Measurements from ENCODE around the gene NMB.
A peak's percentile ranks its signal among the peaks of the same experiment; 100 is the strongest.
"Not testable (repeated sequence)": the region's sequence is repeated elsewhere in the genome, so short reads cannot be mapped to it uniquely, and the experiment has no call there.

The NMB gene

DNA sequence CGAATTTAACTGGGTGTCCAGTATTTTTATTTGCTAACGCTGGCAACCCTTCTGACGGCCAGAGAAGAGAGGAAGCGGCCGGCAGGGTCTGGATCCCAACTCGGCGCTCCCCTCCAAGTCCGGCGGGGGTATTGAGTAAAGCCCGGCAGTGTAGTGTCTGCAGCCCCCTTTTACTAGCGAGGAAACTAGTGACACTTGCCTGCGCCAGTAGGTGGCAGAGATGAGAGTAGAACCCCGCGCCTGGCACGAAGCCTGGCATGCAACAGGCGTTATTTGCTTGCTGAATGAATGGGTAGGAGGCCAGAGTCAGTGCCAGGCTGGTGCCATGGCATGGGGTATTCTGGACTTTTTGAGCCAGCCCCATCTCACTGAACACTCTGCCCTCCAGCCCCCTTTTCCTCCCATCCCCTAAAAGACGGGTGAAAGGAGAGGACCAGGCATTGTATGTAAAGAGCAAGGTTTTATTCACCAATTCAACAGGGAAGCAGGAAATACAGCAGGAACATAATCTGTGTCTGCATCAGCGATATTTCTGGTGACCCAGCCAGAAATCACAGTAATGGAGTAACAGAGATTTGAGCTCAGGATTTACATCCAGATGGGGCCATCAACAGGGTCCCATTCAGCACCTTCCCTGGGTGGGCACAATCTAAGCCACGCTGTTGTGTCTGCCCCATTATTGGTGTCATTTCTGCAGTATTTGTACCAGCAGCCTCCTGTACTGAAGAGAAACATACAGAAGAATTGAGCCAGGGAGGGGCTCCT, 3.1 kb downstream of the NMB start:
- peak; percentile 48 to 53 for ATAC-seq

DNA sequence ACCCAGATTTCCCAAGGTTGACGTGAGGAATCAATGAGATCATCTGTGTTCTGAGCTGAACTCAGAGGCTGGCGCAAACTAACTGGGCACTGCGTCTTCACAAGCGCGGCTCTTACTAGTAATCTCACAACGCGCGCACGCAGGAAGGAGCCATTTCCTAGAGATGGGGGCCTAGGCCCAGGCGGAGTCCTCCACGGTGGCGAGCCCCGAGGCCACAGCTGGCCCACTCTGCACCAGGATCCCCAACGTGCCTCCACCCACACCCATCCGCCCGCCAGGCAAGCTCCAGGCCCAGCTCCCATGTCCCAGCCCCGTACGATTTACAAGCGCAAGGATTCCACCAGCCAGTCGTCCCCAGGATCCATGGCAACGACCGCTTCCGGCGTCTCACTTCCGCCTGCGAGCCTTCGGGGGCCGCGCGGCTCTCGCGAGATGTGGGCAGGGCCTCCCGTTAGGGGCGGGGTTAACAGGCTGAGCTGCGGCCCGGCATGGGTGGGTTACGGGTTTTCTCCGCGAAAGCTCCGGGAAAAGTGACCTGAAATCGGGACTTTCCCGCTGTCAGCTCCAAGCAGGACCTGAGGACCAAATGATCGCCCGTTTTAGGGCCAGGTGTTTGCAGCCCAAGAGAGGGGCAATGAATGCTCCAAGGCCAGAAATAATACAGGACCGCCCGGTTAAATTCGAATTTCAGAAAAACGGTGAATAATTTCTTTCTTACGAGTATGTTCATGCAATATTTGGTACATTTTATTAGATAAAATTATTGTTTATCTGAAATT, 3.9 kb downstream of the NMB start, which contains the start of gene WDR73:
Gene WDR73 (minus strand): TSS at position 374 of the 779 bp plus-strand sequence. CDS start 9 bp downstream, at position 365.
- peak; percentile 79 to 81 for ATAC-seq

DNA sequence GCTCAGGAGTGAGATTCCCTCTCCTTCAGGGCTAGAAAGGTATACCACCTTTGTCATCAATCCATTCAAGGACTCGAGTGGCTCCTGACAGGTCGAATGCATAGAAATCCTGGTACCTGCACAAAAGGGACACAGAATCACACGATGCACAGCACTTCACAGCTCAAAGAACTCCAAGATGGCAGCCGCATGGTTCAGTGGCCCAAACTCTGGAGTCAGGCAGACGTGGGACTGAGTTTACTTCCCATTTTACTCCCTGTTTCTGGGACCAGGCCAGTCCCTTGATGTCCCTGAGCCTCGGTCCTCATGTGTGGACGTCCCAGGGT, 4.5 kb downstream of the NMB start:
- no peak for ATAC-seq

DNA sequence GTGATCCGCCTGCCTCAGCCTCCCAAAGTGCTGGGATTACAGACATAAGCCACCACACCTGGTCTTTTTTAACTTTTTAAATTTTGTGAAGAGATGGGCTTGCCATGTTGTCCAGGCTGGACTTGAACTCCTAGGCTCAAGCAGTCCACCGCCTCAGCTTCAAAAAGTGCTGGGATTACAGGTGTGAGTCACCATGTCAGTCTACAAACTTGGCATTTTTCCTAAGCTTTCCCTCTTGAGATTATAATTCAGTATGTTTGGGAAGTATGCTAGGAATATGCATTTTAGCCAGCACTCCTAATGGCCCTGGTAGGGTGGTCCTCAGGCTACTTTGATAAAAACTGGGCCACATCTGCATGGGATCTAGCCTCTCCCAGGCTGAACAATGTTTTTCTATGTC, 8.3 kb downstream of the NMB start:
- no peak for ATAC-seq

DNA sequence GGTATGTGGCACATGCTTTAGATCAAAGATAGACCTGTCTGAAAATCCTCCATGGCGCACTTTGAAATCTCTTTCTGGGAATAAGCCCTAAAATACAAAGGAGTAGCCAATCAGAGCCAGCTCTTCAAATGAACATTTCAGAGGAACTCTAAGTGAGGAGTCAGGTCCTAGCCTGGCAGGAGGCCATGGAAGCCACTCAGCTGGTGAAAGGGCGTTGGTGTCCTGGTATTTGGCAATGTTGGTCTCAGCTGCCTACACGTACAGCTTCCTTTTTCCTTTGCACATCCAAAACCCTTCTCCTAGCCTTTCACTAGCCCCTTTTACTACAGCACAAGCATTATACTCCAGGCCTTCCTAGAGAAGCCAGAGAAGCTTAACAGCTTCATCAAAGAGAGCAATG, 9.5 kb downstream of the NMB start:
- no peak for ATAC-seq

DNA sequence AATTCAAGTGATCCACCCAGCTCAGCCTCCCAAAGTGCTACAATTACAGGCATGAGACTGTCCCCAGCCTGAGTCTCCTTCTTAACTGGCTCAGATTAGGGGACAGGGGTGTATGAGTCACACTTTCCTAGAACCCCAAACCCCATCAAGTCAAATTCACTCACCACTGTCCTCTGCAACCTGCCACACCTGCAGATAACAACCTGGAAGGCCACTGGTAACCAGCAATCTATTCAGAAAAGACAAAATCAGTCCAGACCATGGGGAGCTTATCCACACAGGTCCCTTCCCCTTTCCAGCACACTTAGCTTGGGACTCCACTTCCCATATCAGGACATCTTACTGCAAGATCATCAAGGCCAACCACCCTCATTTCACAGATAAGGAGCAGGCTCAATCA, 10.3 kb downstream of the NMB start:
- ATAC-seq = no peak

DNA sequence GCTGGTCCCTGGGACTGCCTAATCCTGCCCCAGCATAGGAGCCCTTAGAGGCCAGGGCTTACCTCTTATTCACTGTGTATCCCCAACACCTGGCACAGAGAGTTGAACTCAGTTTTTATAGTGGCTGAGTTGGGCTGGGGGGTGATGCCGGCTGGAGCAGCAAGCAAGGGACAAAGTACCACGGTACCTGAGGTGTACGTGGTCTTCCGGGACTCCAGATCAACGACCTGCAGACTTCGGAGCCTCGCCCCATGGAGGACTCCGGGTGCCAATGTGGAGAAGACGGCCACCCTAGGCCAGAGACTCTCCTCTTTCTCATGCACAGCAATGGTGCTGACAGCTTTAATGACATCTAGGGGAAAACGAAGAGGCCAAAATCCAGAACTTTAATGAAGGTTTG, 12.0 kb downstream of the NMB start:
- no peak for ATAC-seq

DNA sequence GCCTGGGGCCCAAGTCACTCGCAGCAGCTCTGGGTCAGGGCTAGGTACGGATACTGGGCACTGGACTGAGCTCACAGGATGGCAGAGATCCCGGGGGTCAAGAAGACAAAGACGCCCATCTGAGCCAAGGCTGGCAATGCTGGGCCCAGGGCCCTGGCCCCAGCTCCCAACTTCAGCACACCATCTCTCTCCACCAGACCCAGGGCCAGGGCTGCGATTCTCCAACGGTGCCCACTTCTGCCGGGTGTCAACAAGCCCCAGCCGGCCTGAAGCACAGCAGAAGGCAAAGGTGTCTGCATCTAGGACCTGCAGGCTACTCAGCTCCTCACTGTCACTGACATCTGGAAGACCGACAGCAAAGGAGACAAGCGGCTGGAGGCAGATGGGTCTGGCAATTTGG, 12.5 kb downstream of the NMB start:
- ATAC-seq = no peak

DNA sequence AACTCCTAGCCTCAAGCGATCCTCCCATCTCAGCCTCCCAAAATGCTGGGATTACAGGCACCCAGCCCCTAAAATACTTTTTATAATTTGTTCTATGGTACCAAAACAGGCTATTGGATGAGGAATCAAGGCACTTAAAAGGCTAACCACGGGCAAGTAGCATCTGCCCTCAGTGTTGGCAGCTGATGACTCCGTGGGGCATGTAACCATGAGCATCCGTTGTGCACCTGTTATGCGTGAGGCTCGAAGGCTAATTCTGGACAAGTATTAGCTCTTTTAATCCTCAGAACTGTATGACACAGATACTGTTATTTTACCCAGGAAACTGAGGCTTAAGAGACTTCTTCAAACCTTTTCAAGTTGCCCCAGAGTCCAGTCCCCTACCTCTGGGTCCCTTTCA, 14.2 kb downstream of the NMB start:
- no peak for ATAC-seq

DNA sequence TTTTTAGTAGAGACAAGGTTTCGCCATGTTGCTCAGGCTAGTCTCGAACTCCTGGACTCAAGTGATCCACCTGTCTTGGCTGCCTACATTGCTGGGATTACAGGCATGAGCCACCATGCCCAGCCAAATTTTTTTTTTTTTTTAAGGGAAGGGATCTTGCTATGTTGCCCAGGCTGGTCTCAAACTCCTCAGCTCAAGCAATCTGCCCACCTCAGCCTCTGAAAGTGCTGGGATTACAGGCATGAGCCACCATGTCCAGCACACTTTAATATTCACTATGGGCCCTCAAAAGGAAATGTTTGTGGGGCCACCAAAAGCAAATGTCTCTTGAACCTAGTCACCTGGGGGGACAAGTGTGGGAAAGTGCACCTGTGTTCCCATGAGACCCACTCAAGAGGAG, 15.4 kb downstream of the NMB start:
- not testable (repeated sequence) for ATAC-seq

DNA sequence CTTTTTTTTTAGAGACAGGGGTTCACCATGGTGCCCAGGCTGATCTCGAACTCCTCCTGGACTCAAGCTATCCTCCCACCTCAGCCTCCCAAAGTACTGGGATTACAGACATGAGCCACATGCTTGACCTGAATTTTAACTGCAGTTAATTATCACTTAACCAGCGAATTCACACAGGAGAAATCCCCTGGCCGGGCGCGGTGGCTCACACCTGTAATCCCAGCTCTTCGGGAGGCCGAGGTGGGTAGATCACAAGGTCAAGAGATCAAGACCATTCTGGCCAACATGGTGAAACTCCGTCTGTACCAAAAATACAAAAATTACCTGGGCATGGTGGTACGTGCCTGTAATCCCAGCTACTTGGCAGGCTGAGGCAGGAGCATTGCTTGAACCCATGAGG, 16.1 kb downstream of the NMB start:
- not testable (repeated sequence) for ATAC-seq

DNA sequence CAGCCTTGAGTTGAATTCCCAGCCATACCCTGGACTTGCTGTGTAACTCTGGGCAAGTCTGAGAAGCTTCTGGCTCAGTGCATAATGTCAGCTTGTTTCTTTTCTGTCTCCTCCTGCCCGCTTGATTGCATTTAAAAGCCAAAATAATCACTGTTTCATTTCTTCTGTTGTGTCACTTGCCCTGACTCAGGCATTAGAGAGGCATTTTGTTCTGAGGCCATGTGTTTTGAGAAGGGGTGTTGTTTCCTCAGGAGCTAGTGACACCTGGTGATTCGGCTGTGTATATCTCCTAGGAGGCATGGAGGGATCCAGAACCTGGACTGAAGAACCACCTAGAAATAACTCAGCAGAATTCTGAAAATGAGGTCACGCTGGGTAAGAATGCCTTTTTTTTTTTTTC, 19.9 kb downstream of the NMB start:
- no peak for ATAC-seq

DNA sequence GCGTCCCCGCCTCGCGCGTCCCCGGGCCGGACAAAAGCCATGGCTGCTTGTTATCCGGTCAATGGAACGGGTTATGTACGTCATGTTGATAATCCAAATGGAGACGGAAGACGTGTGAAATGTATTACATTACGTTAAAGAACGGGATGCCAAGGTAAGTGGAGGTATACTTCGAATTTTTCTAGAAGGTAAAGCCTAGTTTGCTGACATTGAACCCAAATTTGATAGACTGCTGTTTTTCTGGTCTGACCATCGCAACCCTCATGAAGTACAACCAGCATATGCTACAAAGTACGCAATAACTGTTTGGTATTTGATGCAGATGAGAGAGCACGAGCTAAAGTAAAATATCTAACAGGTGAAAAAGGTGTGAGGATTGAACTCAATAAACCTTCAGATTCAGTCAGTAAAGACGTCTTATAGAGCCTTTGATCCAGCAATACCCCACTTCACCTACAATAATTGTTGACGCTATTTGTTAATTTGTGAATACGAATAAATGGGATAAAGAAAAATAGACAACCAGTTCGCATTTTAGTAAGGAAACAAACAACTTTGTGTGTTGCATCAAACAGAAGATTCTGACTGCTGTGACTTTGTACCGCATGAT, 23.7 kb downstream of the NMB start:
- no peak for ATAC-seq

DNA sequence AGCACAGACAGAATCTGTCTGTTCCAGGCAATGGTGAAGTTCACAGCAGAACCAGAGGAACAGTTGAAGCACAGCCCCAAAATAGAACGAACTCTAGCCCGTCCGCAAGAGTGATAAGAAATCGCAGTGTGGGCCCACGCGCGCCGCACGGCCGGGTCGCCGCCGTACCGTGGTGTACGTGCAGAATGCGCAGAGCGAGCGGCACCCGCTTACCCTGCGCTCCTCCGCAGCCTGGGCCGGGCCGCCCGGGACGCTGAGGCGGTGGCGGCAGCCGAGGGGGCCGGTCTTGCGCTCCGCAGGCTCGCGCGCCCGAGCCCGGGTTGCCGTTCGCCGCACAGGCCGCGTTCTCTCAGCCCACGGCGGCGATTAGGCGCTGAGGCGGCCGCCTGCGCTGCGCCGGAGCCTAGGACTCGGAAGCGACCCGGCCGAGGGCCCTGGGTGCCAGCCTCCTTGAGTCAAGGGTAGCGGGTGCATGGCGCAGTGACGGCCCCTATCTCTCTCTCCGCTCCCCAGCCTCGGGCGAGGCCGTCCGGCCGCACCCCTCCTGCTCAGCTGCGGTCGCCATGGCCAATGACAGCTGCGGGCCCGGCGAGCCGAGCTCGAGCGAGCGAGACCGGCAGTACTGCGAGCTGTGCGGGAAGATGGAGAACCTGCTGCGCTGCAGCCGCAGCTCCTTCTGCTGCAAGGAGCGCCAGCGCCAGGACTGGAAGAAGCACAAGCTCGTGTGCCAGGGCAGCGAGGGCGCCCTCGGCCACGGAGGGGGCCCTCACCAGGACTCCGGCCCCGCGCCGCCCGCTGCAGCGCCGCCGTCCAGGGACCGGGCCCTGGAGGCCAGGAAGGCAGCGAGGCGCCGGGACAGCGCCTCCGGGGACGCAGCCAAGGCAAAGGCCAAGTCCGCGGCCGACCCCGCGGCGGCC, 24.4 kb downstream of the NMB start:
- ATAC-seq = peak; percentile 59 to 64

DNA sequence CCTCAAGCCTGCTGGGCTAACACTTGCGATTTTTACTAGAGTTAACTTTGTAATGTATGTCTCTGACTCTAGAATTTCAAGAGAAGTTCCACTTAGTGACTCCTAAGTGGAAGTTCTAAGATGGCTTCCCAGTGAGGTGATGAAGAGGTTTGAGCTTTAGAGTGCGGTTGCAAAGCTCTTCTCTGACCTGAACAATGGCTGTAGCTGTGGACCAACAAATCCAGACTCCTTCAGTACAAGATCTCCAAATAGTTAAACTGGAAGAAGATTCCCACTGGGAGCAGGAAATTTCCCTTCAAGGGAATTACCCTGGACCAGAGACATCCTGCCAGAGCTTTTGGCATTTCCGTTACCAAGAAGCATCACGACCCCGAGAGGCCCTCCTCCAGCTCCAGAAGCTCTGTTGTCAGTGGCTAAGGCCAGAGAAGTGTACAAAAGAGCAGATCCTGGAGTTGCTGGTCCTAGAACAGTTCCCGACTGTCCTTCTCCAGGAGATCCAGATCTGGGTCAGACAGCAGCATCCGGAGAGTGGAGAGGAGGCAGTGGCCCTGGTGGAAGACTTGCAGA, 26.2 kb downstream of the NMB start:
- no peak for ATAC-seq

DNA sequence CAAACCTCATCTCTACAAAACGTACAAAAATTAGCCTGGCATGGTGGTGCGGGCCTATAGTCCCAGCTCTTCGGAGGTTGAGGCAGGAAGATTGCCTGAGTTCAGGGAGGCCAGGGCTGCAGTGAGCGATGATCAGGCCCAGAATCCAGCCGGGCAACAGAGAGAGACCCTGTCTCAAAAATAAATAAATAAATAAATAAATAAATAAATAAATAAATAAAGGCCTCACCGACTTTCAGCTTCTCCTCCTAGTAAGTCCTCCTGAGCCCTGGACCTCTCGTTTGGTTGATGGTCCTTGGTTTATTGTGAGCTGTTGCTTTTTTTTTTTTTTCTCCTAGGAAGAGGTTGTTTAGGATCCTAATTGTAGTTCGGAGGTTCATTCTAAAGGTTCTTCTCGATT, 29.0 kb downstream of the NMB start:
- ATAC-seq = no peak

DNA sequence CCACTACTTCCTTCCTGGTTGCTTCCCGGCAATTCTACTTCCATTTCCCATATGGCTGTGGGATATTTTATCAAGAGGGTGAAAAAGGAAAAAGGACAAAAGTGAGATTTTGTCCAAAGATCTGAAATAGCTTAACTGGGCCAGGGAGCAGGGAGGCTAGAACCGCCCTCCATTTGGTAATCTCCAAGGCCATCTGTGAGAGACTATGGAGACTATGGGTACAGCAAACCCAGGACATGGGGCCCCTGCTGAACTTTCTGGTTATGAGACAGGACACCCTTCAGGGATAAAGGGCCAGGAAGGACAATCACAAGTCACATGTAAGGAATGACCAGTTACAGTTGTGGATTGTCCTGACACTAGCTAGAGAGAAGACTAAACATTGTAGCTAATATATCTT, 32.9 kb downstream of the NMB start:
- ATAC-seq = no peak

DNA sequence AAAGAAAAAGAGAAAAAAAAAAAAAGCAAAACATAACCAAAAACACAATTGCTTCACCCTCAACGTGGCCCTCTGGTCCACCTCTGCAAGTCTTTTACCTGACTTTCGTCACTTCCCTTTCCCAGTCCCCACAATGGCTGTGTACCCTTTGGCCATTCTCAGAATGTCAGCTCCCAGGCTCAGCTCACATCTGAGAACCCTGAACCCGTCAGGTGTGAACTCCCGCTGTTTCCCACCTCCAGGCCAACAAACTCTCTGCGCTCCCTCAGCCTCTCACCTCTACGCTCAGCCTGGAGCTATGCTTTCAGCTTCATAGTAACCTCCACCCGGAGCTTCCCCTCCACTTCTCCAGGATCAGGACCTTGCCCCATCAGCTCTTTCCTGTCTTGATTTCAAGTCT, 33.6 kb downstream of the NMB start:
- no peak for ATAC-seq

DNA sequence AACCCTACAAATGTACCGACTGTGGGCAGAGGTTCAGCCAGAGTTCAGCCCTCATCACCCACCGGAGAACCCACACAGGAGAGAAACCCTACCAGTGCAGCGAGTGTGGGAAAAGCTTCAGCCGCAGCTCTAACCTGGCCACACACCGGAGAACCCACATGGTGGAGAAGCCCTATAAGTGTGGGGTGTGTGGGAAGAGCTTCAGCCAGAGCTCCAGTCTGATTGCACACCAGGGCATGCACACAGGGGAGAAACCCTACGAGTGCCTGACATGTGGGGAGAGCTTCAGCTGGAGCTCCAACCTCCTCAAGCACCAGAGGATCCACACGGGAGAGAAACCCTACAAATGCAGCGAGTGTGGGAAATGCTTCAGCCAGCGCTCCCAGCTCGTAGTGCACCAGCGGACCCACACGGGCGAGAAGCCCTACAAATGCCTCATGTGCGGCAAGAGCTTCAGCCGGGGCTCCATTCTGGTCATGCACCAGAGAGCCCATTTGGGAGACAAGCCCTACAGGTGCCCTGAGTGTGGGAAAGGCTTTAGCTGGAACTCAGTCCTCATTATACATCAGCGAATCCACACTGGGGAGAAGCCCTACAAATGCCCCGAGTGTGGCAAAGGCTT, 36.5 kb downstream of the NMB start:
- no peak for ATAC-seq

DNA sequence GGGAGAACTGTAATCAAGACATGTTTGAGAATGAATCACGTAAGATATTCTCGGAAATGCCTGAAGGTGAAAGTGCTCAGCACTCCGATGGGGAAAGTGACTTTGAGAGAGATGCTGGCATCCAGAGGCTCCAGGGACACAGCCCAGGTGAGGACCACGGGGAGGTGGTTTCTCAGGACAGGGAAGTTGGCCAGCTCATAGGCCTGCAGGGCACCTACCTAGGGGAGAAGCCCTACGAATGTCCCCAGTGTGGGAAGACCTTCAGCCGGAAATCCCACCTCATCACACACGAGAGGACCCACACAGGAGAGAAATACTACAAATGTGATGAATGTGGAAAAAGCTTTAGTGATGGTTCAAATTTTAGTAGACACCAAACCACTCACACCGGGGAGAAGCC, 37.4 kb downstream of the NMB start:
- no peak for ATAC-seq

DNA sequence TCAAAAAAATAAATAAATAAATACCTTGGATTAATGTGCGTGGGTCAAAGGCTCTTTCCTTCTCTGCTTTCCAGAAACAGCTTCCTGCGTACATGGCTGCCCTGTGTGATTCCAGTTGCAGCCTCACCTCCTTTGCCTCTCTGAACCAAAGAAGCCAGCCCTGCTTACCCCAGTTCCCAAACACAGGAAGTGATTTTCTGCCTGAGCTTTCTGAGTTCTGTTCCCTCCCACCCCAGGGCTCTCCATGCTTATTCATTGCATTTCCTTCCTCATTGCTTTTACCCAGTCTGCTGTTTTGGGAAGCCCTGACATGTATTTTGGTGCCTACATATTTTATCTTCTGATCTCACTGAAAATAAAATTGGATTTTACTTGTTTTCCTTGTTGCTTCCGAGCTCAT, 41.8 kb downstream of the NMB start:
- ATAC-seq = no peak

DNA sequence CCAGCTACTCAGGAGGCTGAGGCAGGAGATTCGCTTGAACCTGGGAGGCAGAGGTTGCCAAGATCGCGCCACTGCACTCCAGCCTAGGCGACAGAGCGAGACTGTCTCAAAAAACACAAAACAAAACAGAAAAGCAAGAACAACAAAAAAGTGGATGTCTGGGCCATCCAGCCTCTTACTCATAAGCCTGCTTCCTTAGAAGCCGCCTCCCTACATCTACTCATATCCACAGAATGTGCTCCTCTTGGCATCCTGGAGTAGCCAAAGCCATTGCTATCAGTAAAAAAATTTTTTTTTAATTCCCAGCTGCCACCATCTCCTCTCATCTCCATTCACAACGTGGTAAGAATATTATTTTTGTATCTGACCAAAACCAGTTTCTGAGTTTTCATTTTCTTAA, 46.4 kb downstream of the NMB start:
- no peak for ATAC-seq

Measured in activated CD4-positive, CD25-positive, alpha-beta regulatory T cell treated with anti-CD3 and anti-CD28 coated beads, Interleukin-2, amount 50 U/mL, for 24 hours (primary cell).